GM10248 (cell line): ENCODE results near the gene SART3.

Experiments
- CTCF ChIA-PET: fragments of 300-600 bp; sonication (Branson Sonifier 250); formaldehyde crosslinking; extraction: SDS; loops from one replicate; lab custom pipeline; 2021; ENCODE audit warnings: antibody characterized with exemption; lab: Yijun Ruan, JAX
- POLR2A ChIA-PET: fragments of 350-650 bp; sonication (Branson Sonifier 250); formaldehyde crosslinking; extraction: SDS; loops from one replicate; lab custom pipeline; 2020; ENCODE audit warnings: antibody characterized with exemption; lab: Yijun Ruan, JAX
- DNase-seq: peaks from one replicate; pipeline ENCODE4 v3.0.0; 2012; ENCODE audit errors: extremely low spot score
- CTCF ChIP-seq: IDR thresholded peaks from 2 replicates; pipeline ENCODE4 v1.5.1; 2012; ENCODE audit warnings: mild to moderate bottlenecking, low read depth; ENCODE audit errors: extremely low read depth, missing control alignments, control extremely low read depth

SART3 gene

GRCh38 chr12:108542320-108542719 is 18.7 kb downstream of the SART3 start:
- ChIA-PET CTCF (interaction anchor here (0.7 to 1.6 kb wide), 3 partner anchors 30 to 552 kb away, joined by 3 to 8 read pairs (median 4); no protein-coding TSS in a partner anchor), POLR2A (no interaction called here)
- no peak for TF ChIP-seq CTCF
- DNase-seq: no peak

DNA sequence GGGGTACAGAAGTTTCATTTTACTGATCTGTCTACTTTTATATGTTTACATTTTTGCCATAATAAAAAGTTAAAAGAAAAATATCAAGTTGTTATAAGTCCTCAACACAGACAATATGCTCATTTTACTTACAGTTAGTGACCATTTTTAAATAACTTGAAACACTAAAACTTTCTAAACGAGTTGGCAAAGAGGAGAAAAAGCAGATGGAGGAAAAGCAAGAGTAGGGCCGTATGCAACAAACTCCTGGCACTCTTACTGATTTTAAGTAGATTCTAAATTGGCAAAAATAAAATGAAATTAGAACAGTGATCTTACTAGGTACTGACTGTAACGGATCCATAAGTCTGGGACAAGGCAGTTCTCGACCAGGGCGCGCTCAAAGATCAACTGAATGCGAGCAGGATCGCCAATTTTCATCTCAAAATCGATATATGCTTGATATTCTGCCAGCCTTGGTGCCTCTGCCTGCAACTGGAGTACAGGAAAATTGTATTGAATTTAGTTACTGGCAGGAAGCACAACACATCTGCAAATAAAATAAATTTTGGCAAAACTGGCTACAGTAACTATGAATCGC is 22.3 kb downstream of the SART3 start:
- CTCF ChIA-PET: interaction anchor here (2.5 kb wide), 1 partner anchor 26 kb away, joined by 9 read pairs; no protein-coding TSS in a partner anchor
- POLR2A ChIA-PET: no interaction called here
- TF ChIP-seq CTCF: no peak
- no peak for DNase-seq

DNA sequence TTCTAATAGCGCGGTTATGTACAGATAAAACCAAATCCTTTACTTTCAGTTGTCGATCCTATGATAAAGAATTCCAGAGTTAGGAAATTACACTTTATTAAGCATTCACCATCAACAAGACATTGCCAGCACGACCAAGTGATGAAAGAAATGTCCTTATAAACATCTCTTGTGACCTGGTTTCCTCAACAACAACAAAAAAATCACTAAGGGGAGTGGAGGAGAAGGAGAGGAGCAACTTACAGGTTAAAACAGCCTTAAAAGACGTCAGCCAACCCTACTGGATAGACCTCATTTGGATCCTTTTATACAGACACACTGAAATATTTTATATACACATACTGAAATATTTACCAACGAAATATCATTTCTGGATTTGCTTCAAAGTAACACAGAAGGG is 22.8 kb downstream of the SART3 start:
- CTCF ChIA-PET: interaction anchor here (0.9 to 2.5 kb wide), 2 partner anchors 16 to 26 kb away, joined by 4 to 9 read pairs; no protein-coding TSS in a partner anchor
- POLR2A ChIA-PET: no interaction called here

DNA sequence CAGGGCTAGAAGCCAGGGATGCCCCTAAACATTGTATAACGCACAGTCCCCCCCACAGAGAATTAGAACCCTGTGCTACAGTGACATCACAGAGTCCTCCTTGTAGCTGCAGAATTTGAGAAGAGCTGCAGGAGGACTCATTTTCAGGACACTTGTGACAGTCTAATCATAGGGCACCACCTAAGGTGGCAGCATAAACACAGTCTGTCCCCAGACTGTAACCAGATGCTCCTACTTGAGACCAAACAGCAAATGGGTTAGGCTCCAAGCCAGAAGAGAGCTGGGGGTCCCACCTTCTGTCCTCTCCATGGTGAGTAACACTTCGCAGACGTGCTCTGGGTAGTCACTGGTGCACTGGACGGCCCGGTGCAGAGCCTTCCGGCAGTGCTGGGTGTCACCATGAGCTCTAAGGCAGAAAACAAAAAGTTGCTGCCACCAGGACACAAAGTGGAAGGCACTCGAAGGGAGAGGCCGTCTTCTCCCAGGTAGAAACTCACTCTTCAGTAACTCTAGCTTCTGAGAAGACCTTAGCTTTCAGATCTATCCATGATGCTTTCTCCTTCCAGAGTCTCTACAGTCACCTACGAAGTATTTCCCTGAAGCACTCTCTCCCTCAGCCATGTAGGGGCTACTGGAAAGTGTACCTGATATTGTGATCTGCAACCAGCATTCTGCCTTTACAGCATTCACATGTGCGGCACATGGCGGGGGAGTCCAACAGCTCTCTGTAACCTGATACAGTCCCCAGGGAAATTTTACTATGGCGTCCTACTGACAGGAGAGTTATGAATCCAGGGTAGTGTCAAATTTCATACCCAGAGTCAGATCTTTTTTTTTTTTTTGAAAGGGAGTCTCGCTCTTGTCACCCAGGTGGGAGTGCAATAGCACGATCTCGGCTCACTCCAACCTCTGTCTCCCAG is 28.8 kb downstream of the SART3 start:
- ChIA-PET POLR2A (interaction anchor here (0.5 to 1.1 kb wide), 2 partner anchors 8 to 30 kb away, joined by 3 to 5 read pairs; partner anchors contain the start of gene ISCU), CTCF (interaction anchor here (1.1 to 2.3 kb wide), 6 partner anchors 10 to 561 kb away, joined by 3 to 9 read pairs (median 4); partner anchors contain the start of gene ALKBH2)
- no peak for TF ChIP-seq CTCF
- DNase-seq: no peak

More for the DNA sequence above, 22.8 kb downstream of the SART3 start:
- no peak for DNase-seq
- no peak for TF ChIP-seq CTCF

DNA sequence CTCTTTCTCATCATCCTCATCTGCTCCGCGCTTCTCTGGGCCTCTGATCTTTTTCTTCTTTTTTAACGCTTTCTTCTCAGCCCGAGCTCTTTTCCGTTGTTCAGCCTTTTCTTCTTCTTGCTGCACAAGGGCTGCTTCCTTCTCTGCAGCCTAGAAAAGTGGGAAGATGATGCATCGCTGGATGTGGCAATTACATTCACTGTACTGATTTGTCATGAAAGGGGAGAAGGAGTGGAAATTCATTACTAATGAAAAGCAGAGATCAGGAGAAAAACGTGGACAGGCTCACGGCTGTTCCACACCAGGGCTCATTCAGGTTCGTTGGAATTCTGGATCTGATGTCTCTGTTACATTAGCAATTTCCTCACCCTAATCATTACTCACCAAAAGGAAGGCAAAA is 30.8 kb downstream of the SART3 start:
- no peak for TF ChIP-seq CTCF
- POLR2A ChIA-PET: interaction anchor here (0.7 kb wide), 1 partner anchor 78 kb away, joined by 3 read pairs; no protein-coding TSS in a partner anchor
- CTCF ChIA-PET: interaction anchor here (0.9 to 1.5 kb wide), 3 partner anchors 11 to 22 kb away, joined by 3 read pairs; no protein-coding TSS in a partner anchor
- DNase-seq: no peak

- no peak for TF ChIP-seq CTCF
- ChIA-PET CTCF (no interaction called here), POLR2A (no interaction called here)
- DNase-seq: no peak
Observed at GRCh38 chr12:108527166-108527496, 33.8 kb downstream of the SART3 start.
